ENCODE measurements around the gene SLC25A48. TPM values are rescaled to one million over a fixed set of nuclear protein-coding genes. Genes with fewer than 3 reads are reported as not detected.

SLC25A48 gene
- total and polyA plus RNA-seq, 9 donors: 1.4 TPM; not detected in 8

DNA sequence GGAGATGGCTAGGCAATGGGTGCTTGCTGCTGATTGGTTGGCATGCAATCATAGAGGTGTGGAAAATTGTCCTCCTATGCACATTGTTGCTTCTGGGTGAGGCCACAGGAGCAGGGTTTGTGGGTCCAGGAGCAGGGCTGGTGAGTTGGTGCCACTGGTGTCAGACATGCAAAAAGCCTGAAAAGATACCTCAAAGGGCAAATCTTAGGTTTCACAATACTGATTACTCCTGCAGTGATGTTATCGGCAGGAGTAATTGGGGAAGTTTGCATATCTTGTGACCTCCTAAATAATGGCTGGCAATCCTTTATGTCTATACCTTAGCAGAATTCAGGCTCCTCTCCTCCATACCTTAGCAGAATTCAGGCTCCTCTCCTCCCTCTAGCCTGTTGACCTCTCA, 25.2 kb downstream of the SLC25A48 start:
- Histone ChIP-seq H3K9me3 (no peaks in the 10 kb centered on the region), H3K27me3 (no peaks in the 10 kb centered on the region), H3K36me3 (no peaks in the 10 kb centered on the region), H3K27ac (no peak overlapping the region), H3K4me3 (no peak overlapping the region), H3K4me1 (ENCODE audit: insufficient read depth) (no peaks in the 10 kb centered on the region)
- no peak for DNase-seq
- TF ChIP-seq EP300 (IDR thresholded peaks at IDR 0.05): no peak
- 52 to 66% (median 58%) methylated on average over 1 of the region's 1 CpG for WGBS, 3 donors
- intact Hi-C loops (cut with DNase I): no loop called here

DNA sequence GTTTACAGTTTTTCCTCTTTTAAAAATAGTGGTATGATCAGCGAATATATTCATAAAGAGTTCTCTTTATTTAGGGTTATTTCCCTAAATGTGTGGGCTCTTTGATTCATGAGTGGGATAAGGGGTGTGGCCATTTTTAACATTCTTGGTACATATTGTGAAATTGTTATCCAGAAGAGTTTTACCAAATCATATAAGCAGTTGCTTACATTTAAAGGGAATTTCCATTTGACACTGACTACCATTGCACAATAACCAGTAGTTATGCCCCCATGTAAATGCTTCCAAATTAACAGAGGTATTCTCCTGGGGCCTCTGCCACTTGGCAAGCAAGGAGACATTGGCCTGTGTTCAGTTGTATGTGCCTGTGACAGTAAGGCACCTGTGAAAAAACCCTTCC, 27.2 kb downstream of the SLC25A48 start:
- Histone ChIP-seq H3K4me3 (no peak overlapping the region), H3K9me3 (no peaks in the 10 kb centered on the region), H3K27me3 (no peaks in the 10 kb centered on the region), H3K4me1 (ENCODE audit: insufficient read depth) (no peaks in the 10 kb centered on the region), H3K27ac (no peak overlapping the region), H3K36me3 (no peaks in the 10 kb centered on the region)
- intact Hi-C loops (cut with DNase I): no loop called here
- no peak for TF ChIP-seq EP300 (IDR thresholded peaks at IDR 0.05)
- no peak for TF ChIP-seq POLR2A (IDR thresholded peaks at IDR 0.05)
- TF ChIP-seq, protein P1, sequence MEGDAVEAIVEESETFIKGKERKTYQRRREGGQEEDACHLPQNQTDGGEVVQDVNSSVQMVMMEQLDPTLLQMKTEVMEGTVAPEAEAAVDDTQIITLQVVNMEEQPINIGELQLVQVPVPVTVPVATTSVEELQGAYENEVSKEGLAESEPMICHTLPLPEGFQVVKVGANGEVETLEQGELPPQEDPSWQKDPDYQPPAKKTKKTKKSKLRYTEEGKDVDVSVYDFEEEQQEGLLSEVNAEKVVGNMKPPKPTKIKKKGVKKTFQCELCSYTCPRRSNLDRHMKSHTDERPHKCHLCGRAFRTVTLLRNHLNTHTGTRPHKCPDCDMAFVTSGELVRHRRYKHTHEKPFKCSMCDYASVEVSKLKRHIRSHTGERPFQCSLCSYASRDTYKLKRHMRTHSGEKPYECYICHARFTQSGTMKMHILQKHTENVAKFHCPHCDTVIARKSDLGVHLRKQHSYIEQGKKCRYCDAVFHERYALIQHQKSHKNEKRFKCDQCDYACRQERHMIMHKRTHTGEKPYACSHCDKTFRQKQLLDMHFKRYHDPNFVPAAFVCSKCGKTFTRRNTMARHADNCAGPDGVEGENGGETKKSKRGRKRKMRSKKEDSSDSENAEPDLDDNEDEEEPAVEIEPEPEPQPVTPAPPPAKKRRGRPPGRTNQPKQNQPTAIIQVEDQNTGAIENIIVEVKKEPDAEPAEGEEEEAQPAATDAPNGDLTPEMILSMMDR (IDR thresholded peaks at IDR 0.05): no peak
- WGBS, 3 donors: 85 to 90% (median 90%) methylated on average over 1 of the region's 1 CpG
- DNase-seq: no peak

DNA sequence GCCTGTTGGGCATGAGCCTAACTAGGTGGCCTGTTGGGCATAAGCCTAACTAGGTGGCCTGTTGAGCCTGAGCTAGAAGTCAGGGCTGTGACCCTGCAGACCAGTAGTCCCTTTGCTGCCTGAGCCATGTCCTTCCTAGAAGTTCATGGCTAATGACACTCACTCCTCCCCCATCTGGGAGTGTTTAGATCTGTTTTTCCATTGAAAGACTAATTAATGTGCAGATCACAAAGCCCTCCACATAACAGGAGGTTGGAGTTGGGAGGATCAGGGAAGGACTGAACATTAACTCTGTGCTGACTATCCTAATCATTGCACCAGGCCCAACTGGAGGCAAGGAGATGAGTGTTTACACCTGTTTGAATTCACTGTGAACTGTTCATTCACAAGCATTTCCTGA, 27.6 kb downstream of the SLC25A48 start:
- TF ChIP-seq, protein P1 (IDR thresholded peaks at IDR 0.05): no peak
- no peak for TF ChIP-seq EP300 (IDR thresholded peaks at IDR 0.05)
- TF ChIP-seq POLR2A (IDR thresholded peaks at IDR 0.05): no peak
- Histone ChIP-seq H3K27ac (no peak overlapping the region), H3K4me3 (no peak overlapping the region), H3K36me3 (no peaks in the 10 kb centered on the region), H3K27me3 (no peaks in the 10 kb centered on the region), H3K9me3 (no peaks in the 10 kb centered on the region), H3K4me1 (ENCODE audit: insufficient read depth) (no peaks in the 10 kb centered on the region)
- DNase-seq: no peak
- intact Hi-C loops (cut with DNase I): no loop called here

DNA sequence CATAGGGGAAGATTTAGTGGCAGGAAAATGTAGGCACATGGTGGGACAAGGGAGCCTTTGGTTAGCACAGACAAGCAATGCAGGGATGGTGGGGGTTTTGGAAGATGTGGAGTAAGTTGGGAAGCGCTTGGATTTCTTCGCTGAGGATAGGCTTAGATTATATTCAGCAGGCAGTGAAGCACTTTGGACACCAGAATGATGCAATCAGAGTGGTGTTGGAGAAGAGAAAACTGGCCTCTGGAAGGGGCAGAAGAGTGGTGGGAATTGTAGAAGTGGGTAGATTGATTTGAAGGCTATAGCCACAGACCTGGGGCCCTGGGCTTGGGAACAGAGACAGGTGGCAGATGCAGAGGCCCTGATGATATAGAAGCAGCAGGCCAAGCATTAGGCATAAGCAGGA, 28.3 kb downstream of the SLC25A48 start:
- Histone ChIP-seq H3K36me3 (no peaks in the 10 kb centered on the region), H3K27ac (no peak overlapping the region), H3K4me1 (ENCODE audit: insufficient read depth) (no peaks in the 10 kb centered on the region), H3K27me3 (no peaks in the 10 kb centered on the region), H3K4me3 (no peak overlapping the region), H3K9me3 (no peaks in the 10 kb centered on the region)
- intact Hi-C loops (cut with DNase I): no loop called here
- TF ChIP-seq, protein P1 (IDR thresholded peaks at IDR 0.05): no peak
- TF ChIP-seq EP300 (IDR thresholded peaks at IDR 0.05) (no peak), POLR2A (IDR thresholded peaks at IDR 0.05) (no peak)
- no peak for DNase-seq
- 96 to 99% (median 98%) methylated on average over 2 of the region's 2 CpGs for WGBS, 3 donors

DNA sequence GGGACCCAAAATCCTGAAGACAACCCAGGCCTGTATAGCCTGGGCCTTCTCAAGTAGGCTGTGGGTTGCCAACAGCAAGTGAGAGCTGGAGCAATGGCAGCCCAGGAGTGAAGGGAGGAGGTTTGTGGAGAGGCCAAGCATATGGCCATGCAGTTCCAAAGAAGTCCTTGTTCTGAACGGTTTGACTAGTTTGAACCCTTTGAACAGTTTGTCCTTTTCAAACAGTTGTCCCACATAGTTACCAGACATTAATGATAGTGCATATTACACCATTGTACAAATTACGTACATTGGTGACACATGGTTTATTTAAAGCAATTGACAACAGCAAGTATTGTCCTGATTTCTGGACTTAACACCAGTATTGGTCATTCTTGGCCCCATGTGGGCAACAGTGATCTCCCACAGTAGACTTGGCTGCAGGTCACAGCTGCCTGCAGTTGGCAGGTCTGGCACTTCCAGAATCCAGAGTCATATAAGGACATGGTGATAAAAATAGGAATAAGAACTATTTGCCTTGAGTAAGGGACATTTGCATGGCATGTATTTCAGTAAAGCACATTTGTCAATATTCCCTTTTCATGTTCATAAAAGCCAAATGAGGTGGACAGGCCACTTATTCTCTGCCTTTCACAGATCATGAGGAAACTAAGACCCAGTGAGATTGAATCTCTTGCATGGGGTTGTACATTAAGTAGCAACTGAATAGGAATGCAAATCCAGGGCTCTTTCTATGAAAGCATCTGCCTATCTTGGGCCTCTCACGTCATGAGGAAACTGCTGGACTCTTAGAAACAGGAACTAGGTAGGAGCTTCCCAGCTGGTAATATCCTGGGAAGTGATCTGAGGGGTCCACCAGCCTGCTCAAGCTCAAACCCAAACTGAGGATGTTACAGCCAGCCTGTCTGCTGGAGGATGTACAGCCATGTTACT, 30.3 kb downstream of the SLC25A48 start:
- no peak overlapping the region for H3K27ac ChIP-seq
- 76 to 80% (median 77%) methylated on average over 3 of the region's 3 CpGs for WGBS, 3 donors
- H3K4me1 ChIP-seq (ENCODE audit: insufficient read depth): no peaks in the 10 kb centered on the region
- DNase-seq: no peak
- no peak overlapping the region for H3K4me3 ChIP-seq
- no peaks in the 10 kb centered on the region for H3K36me3 ChIP-seq
- H3K9me3 ChIP-seq: no peaks in the 10 kb centered on the region
- no peaks in the 10 kb centered on the region for H3K27me3 ChIP-seq
- TF ChIP-seq POLR2A (IDR thresholded peaks at IDR 0.05) (no peak), EP300 (IDR thresholded peaks at IDR 0.05) (no peak)
- TF ChIP-seq, protein P1 (IDR thresholded peaks at IDR 0.05): no peak
- intact Hi-C loops (cut with DNase I): no loop called here

Measured in ovary (tissue), 9 donors.